Measurements from ENCODE around the gene JAKMIP1.

Gene JAKMIP1

DNA sequence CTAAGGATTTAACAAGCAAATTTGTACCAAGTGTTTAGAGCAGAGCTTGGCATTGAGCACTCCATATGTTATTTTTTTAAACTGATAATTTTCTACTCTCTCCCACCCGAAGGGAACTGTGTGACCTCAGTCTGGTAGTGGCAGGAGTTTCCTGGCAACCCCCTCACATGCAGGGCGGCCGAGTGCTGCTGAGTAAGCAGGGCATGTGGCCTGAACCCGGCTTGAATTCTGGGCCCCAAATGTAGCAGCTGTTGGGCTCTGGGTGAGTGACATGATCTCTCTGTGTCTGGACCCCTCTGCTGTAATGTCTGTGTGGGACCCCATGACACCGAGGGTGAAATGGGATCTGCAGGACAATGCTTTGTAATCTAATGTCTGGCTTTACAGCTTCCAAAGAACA lies 168.5 kb downstream of the JAKMIP1 start:
- ChIA-PET CTCF (no interaction called here), POLR2A (ENCODE audit: low non-redundant PET) (no interaction called here)
- DNase-seq (ENCODE audit: low spot score) = no peak
- TF ChIP-seq, protein P1, sequence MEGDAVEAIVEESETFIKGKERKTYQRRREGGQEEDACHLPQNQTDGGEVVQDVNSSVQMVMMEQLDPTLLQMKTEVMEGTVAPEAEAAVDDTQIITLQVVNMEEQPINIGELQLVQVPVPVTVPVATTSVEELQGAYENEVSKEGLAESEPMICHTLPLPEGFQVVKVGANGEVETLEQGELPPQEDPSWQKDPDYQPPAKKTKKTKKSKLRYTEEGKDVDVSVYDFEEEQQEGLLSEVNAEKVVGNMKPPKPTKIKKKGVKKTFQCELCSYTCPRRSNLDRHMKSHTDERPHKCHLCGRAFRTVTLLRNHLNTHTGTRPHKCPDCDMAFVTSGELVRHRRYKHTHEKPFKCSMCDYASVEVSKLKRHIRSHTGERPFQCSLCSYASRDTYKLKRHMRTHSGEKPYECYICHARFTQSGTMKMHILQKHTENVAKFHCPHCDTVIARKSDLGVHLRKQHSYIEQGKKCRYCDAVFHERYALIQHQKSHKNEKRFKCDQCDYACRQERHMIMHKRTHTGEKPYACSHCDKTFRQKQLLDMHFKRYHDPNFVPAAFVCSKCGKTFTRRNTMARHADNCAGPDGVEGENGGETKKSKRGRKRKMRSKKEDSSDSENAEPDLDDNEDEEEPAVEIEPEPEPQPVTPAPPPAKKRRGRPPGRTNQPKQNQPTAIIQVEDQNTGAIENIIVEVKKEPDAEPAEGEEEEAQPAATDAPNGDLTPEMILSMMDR (conservative IDR thresholded peaks at IDR 0.05; ENCODE audit: low read depth) = no peak
- no peak overlapping the region for H3K27ac ChIP-seq

DNA sequence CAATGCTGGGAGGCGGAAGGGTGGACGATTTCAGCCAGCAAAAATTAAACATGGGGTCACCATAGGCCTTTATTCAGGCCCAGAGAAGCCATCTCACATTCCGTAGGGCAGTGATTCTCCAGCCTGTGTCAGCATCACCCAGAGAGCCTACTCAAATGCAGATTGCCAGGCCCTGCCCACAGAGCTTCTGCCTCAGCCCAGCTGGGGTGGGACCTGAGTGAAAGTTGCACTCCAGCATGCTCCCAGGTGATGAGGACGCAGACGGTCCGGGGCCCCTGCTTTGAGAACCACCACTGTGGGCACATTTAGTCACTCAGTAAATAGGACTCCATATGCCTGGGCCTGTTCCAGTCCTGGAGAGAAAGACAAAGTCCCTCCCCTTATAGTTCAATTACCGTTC lies 169.7 kb downstream of the JAKMIP1 start:
- ChIA-PET CTCF (no interaction called here), POLR2A (ENCODE audit: low non-redundant PET) (no interaction called here)
- H3K27ac ChIP-seq = no peak overlapping the region
- TF ChIP-seq, protein P1 (conservative IDR thresholded peaks at IDR 0.05; ENCODE audit: low read depth) = no peak
- no peak for DNase-seq (ENCODE audit: low spot score)

DNA sequence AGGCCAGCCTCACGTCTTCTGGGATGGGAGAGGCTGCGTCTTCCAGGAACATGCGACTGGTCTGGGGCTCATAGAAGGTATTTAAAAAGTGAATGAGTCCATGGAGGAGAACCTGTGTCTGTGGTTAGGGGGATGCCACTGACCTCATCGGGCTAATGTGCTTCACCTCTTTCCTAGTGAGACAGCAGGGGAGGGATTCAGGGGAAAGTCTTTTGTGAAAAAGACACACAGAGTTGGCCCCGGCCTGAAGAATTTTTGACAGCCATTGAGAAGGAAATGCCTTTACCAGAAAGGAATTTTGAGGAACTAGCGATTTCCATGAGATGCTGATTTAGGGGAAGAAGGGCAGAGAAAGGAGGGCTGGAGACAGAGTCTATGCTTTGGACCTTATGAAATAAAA lies 171.1 kb downstream of the JAKMIP1 start:
- no peak for DNase-seq (ENCODE audit: low spot score)
- TF ChIP-seq, protein P1 (conservative IDR thresholded peaks at IDR 0.05; ENCODE audit: low read depth) = no peak
- ChIA-PET POLR2A (ENCODE audit: low non-redundant PET) (no interaction called here), CTCF (no interaction called here)
- no peak overlapping the region for H3K27ac ChIP-seq

DNA sequence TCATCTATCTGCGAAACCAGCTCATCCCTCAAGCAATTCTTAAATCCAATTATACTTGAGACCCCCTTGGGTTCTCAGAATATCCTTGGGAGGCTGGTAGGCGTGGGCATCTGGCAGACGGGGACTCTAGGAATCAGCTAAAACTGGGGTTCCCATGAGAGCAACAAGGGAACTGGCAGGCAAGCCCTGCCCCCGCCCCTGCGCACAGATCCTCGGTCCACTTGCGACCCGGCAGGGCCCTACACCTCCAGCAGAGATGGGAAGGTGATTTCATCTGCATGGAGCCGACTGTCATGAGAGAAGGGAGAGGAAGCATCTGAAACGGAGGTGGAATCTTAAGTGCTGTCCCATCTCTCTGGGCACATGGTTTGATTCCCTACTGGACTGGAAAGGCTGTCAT lies 172.2 kb downstream of the JAKMIP1 start:
- TF ChIP-seq, protein P1 (conservative IDR thresholded peaks at IDR 0.05; ENCODE audit: low read depth) = no peak
- H3K27ac ChIP-seq = no peak overlapping the region
- no peak for DNase-seq (ENCODE audit: low spot score)
- CTCF ChIA-PET = interaction anchor here (0.7 kb wide), 1 partner anchor 1078 kb away, joined by 3 read pairs; no protein-coding TSS in a partner anchor
- POLR2A ChIA-PET (ENCODE audit: low non-redundant PET) = no interaction called here

DNA sequence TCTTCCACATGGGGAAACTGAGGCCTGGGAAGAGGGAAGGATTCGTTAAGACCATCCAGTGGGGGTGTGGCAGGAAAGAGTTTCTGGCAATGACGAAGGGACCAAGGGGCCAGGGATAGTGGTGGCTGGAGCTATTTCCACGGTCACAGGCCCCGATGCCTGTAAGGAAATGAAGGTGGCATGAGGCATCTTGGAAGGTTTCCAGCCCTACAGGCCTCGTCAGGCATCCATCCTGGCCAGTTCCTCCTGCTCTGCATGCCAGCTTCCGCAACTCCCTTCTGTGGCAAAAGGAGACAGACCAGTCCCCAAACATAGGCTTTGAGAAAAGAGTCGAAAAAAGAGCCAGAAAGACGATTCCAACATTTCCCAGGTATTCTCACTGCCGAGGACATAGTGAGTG lies 173.0 kb downstream of the JAKMIP1 start:
- DNase-seq (ENCODE audit: low spot score) = peak; percentile 19
- no peak overlapping the region for H3K27ac ChIP-seq
- TF ChIP-seq, protein P1 (conservative IDR thresholded peaks at IDR 0.05; ENCODE audit: low read depth) = no peak
- ChIA-PET CTCF (interaction anchor here (0.7 kb wide), 1 partner anchor 1078 kb away, joined by 3 read pairs; no protein-coding TSS in a partner anchor), POLR2A (ENCODE audit: low non-redundant PET) (no interaction called here)

DNA sequence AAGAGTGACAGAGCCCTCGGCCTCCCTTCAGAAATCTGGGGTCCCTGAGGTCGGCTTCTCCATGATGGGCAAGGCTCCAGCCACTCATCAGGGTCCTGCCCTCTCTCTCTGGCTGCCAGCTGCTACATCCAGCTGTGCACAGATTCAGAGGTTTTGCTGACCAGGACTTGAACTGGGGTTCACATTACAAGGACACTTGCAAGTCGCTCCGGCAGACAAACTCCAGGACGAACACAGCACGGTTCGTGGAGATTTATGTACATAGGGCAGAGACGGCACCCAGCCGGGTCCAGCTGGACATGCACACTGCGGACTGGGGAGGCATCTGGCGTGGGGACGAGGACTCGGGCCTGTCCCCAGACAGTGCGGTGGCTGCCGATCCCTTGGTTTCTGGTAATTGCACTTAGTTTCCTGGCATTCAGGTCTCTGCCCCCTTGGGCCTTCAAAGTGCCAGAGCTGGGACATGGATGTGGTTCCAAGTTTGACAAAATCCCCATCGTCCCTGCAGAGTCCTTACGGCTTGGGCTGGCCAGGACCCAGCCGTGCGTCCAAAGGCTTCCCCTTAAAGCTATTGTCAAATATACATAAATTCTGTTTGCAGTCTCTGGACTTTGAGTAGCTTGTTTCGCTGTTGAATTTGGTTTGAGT lies 175.9 kb downstream of the JAKMIP1 start:
- DNase-seq (ENCODE audit: low spot score) = no peak
- POLR2A ChIA-PET (ENCODE audit: low non-redundant PET) = no interaction called here
- TF ChIP-seq, protein P1 (conservative IDR thresholded peaks at IDR 0.05; ENCODE audit: low read depth) = no peak
- CTCF ChIA-PET = no interaction called here
- H3K27ac ChIP-seq = no peak overlapping the region

All from RWPE1 (cell line).